Activated B cell treated with CpG ODN at 0.5 μM for 24 hours (primary cell): ENCODE measurements around the gene IRF3. TPM values are rescaled to one million over a fixed set of nuclear protein-coding genes. Genes with fewer than 3 reads are reported as not detected.
A peak's percentile ranks its signal among the peaks of the same experiment; 100 is the strongest.

Experiments
- ATAC-seq: fragments of 200-7000 bp; cut with Tn5 transposase; one replicate; pipeline ENCODE4 v1.10.0; 2021; ENCODE audit warnings: low read depth, mild to moderate bottlenecking, moderate library complexity
- CTCF ChIA-PET: fragments of 350-600 bp; sonication (Branson Sonifier 250); formaldehyde crosslinking; loops from one replicate; lab custom pipeline; 2021; ENCODE audit warnings: antibody characterized with exemption; lab: Charles Lee
- POLR2A ChIA-PET: fragments of 350-600 bp; sonication (Branson Sonifier 250); formaldehyde crosslinking; loops from one replicate; lab custom pipeline; 2021; ENCODE audit warnings: antibody characterized with exemption; lab: Charles Lee
- DNase-seq: peaks from one replicate; pipeline ENCODE4 v3.0.0; 2022
- H3K27ac Mint-ChIP-seq: one replicate; pipeline ENCODE4 v1.8.0; 2020; ENCODE audit warnings: mixed read lengths
- H3K27me3 Mint-ChIP-seq: one replicate; pipeline ENCODE4 v1.8.0; 2021; ENCODE audit warnings: mixed read lengths
- H3K36me3 Mint-ChIP-seq: one replicate; pipeline ENCODE4 v1.8.0; 2021; ENCODE audit warnings: low read depth, mixed read lengths
- H3K4me1 Mint-ChIP-seq: one replicate; pipeline ENCODE4 v1.8.0; 2021; ENCODE audit warnings: mixed read lengths
- H3K4me3 Mint-ChIP-seq: one replicate; pipeline ENCODE4 v1.8.0; 2020; ENCODE audit warnings: mild to moderate bottlenecking, mixed read lengths
- H3K9me3 Mint-ChIP-seq: one replicate; pipeline ENCODE4 v1.8.0; 2020; ENCODE audit warnings: mixed read lengths
- intact Hi-C: fragments of 100-400 bp; cut with micrococcal nuclease; formaldehyde crosslinking; loops from one replicate; pipeline ENCODE4 v1.15.1; 2024
- total RNA-seq: library from RNA; stranded (reverse); gene quantifications from 2 replicates; pipeline ENCODE4 v1.2.3, GENCODE V29; 2022
- TF ChIP-seq, protein P1 (sequence below): fragments of 200-600 bp; IDR thresholded peaks from one replicate; pipeline ENCODE4 v1.8.0; 2022; ENCODE audit warnings: antibody characterized with exemption, mild to moderate bottlenecking

Gene IRF3
- total RNA-seq, 1 donor from 2014 or later = 171 TPM

DNA sequence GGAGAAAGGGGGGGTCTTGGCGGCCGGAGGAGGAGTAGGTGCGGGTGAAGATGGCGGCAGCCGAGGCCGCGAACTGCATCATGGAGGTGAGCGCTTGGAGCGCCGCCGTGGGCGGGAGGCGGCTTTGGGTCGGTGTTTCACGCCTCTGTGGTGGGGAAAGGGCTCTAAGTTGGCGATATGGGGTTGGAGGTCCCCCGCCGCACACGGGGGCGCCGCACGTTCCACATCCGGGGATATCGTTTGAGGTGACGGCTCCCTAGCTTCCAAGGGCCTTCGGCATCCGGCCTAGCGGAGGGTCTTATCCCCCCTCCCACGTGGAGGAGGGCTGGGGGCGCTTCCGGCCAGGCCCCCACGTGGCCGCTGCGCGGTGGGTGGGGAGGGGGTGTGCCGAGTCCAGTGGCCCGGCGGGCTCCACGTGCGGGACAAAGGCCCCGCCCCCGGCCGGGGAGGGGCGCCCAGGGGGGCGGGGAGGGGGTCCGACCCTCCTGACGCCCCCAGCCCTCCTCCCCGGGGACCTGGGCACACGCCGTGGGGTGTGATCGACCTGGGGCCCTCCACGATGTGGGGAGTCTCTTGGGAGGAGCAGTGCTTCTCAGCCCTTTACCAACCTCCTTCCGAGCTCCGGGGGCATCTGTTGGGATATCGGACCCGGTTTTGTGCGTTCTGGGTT, 11.7 kb upstream of the IRF3 start, which contains the start of gene PRMT1:
Gene PRMT1 (plus strand): TSS at position 41 of the 670 bp plus-strand sequence. CDS start 10 bp downstream, at position 51.
- TF ChIP-seq, protein P1, sequence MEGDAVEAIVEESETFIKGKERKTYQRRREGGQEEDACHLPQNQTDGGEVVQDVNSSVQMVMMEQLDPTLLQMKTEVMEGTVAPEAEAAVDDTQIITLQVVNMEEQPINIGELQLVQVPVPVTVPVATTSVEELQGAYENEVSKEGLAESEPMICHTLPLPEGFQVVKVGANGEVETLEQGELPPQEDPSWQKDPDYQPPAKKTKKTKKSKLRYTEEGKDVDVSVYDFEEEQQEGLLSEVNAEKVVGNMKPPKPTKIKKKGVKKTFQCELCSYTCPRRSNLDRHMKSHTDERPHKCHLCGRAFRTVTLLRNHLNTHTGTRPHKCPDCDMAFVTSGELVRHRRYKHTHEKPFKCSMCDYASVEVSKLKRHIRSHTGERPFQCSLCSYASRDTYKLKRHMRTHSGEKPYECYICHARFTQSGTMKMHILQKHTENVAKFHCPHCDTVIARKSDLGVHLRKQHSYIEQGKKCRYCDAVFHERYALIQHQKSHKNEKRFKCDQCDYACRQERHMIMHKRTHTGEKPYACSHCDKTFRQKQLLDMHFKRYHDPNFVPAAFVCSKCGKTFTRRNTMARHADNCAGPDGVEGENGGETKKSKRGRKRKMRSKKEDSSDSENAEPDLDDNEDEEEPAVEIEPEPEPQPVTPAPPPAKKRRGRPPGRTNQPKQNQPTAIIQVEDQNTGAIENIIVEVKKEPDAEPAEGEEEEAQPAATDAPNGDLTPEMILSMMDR = no peak
- DNase-seq = peak; percentile 71
- Mint-ChIP-seq H3K9me3 (no peaks in the 10 kb centered on the region), H3K4me1 (peaks cover 64% of the 10 kb centered on the region), H3K36me3 (peaks cover 29% of the 10 kb centered on the region), H3K27ac (peak within 1 kb of the TSS; percentile 99), H3K4me3 (peak within 1 kb of the TSS; percentile 99), H3K27me3 (no peaks in the 10 kb centered on the region)
- ATAC-seq = peak; percentile 4
- intact Hi-C loops = loop anchor here (1.0 to 10.0 kb wide), 10 partner anchors 12 to 1040 kb away; partner anchors contain the start of genes BCL2L12, DBP, GYS1 and IRF3
- CTCF ChIA-PET = interaction anchor here (0.7 to 4.7 kb wide), 4 partner anchors 37 to 452 kb away, joined by 4 to 25 read pairs (median 11); partner anchors contain the start of gene RRAS
- POLR2A ChIA-PET = interaction anchor here (0.5 to 6.4 kb wide), 26 partner anchors 13 to 1352 kb away, joined by 3 to 97 read pairs (median 7); partner anchors contain the start of genes AKT1S1, ALDH16A1, AP2A1 and ATF5

DNA sequence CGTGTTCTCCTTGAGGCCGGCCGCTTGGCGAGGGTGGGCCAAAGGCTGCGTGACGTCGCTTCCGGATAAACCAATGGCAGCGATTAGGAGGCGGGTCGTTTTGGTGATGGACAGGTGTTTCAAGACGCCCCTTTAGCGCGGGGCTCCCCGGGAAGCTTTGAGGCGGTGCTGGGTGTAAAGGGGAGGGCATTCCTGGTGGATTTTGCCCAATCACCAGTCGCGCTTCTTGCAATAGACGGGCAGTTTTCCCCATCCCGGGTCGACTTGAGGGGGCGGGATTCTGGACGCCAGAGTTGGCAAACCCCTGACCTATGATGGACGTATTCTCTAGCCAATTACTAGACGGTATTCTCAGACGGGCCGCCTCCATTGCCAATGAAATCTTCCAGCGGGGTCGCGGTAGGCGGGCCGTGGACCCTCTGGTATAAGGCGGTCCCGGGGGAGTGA, 11.2 kb upstream of the IRF3 start:
- Mint-ChIP-seq H3K4me3 (peak overlapping the region; percentile 99), H3K27ac (peak overlapping the region; percentile 99), H3K36me3 (peaks cover 26% of the 10 kb centered on the region), H3K4me1 (peaks cover 70% of the 10 kb centered on the region), H3K27me3 (no peaks in the 10 kb centered on the region), H3K9me3 (no peaks in the 10 kb centered on the region)
- ATAC-seq (peak; percentile 67), DNase-seq (peak; percentile 93)
- ChIA-PET POLR2A (interaction anchor here (0.5 to 6.4 kb wide), 30 partner anchors 12 to 1352 kb away, joined by 3 to 97 read pairs (median 4); partner anchors contain the start of genes AKT1S1, ALDH16A1, AP2A1 and ATF5), CTCF (interaction anchor here (1.0 to 4.7 kb wide), 5 partner anchors 13 to 170 kb away, joined by 4 to 25 read pairs (median 8); partner anchors contain the start of gene RRAS)
- intact Hi-C loops = loop anchor here (1.0 to 10.0 kb wide), 13 partner anchors 12 to 1040 kb away; partner anchors contain the start of genes AKT1S1, ALDH16A1, BCL2L12 and DBP
- TF ChIP-seq, protein P1 = no peak

DNA sequence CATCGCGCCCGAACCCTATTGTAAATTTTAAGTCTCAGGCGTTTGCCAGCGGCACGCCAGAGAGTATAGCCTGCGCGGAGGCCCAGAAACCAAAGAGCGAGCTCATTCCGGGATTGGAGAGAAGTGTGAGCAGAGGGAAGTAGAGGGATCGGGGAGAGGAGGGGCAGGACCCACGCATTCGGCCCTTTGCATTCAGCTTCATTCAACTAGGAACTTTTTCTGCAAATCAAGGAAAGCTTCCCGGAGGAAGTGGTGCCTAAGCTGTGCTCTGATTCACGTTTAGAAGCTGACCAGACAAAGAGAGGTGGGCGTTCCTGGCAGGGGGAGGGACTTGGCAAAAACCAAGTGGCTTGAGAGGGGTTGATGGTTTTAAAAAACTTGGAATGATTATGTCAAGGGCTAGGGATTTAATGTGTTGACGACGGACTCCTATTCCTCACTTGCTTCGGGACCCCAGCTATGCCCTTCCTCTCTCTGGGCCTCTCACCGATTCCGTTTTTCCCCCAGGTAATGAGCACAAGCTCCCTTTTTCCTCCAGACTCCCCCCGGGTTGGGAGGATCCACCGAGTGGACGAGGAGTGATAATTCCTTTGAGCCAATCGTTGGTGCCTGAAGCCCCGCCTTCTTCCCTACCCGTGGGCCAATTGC, 10.6 kb upstream of the IRF3 start:
- Mint-ChIP-seq H3K36me3 (peaks cover 25% of the 10 kb centered on the region), H3K9me3 (no peaks in the 10 kb centered on the region), H3K4me3 (peak overlapping the region; percentile 99), H3K27me3 (no peaks in the 10 kb centered on the region), H3K4me1 (peaks cover 70% of the 10 kb centered on the region), H3K27ac (peak overlapping the region; percentile 99)
- DNase-seq (peak; percentile 39), ATAC-seq (peak; percentile 9)
- ChIA-PET CTCF (interaction anchor here (1.0 to 4.7 kb wide), 5 partner anchors 12 to 170 kb away, joined by 4 to 25 read pairs (median 8); partner anchors contain the start of gene RRAS), POLR2A (interaction anchor here (0.5 to 6.4 kb wide), 28 partner anchors 12 to 1351 kb away, joined by 3 to 97 read pairs (median 6); partner anchors contain the start of genes AKT1S1, ALDH16A1, AP2A1 and ATF5)
- intact Hi-C loops = loop anchor here (1.0 to 10.0 kb wide), 9 partner anchors 141 to 1039 kb away; partner anchors contain the start of genes AKT1S1, ALDH16A1, DBP and GYS1
- TF ChIP-seq, protein P1 = no peak

DNA sequence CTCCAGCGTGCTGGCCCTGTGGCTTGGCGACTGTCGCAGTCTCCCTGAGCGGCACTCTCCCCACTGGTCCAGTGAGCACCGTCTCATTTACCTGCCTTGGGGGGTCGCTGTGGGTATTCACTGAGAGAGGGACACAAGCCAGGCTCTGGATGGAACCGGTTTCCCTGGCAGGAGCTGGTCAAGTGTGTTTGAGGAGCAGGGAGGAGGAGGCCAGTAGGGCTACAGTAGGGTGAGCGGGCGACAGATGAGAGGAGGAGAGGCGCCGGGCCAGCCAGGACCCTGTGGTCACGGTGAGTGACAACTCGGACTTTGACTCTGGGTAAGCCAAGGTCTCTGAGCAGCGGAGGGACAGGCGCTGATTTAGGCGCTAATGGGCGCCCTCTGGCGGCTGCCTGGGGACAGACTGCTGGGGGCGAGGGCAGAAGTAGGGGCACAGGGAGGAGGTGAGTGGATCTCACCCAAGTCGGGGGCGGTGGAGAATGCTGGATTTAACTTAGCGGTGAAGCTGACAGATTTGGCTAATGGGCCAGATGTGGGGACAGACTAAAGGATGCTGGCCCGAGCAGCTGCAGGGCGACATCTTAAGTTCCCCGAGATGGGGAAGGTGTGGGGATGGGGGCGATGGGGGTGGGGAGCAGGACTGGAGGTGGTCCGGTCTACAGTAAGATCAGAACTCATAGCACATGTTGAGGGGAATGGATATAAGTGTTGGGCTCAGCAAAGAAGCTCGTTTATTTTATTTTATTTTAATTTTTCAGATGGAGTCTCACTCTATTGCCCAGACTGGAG, 6.7 kb upstream of the IRF3 start:
- Mint-ChIP-seq H3K36me3 (peaks cover 15% of the 10 kb centered on the region), H3K4me1 (peaks cover 41% of the 10 kb centered on the region), H3K9me3 (no peaks in the 10 kb centered on the region), H3K4me3 (peak overlapping the region; percentile 52), H3K27me3 (no peaks in the 10 kb centered on the region), H3K27ac (peak overlapping the region; percentile 70)
- ChIA-PET POLR2A (interaction anchor here (0.6 to 1.8 kb wide), 5 partner anchors 29 to 117 kb away, joined by 3 to 6 read pairs (median 4); partner anchors contain the start of gene SCAF1), CTCF (interaction anchor here (0.9 to 2.2 kb wide), 5 partner anchors 8 to 166 kb away, joined by 3 to 13 read pairs (median 4); no protein-coding TSS in a partner anchor)
- peak; percentile 70 for DNase-seq
- intact Hi-C loops = loop anchor here (10.0 kb wide), 1 partner anchor 678 kb away; the partner anchor contains the start of genes GYS1 and RUVBL2
- TF ChIP-seq, protein P1 = peak; percentile 27
- ATAC-seq = no peak
